HS-27A (cell line): Measurements from ENCODE around the gene RGPD5.
"Not testable (repeated sequence)": the region's sequence is repeated elsewhere in the genome, so short reads cannot be mapped to it uniquely, and the experiment has no call there.

Experiments used
- DNase-seq: peaks from one replicate; pipeline ENCODE4 v3.0.0-alpha.2; 2012; ENCODE audit warnings: low read depth, missing footprints

Gene RGPD5

DNA sequence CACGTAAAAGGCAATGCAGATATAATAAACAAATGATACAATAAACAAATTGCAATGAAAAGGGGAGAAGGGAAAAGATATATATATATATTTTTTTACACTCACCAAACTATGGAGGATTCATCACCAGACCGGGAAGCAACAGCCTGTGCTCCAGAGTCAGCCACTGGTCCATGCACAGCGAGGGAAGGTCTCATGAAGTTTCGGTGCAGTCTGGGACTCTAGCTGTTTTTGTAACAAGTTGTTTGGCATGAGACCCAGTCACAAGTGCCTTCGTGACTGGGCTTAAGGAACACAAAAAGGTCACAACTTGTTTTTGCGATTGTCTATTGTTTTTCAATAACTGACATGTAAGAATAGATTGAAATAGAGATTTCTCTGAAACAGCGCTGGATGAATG, 99.6 kb downstream of the RGPD5 start:
- not testable (repeated sequence) for DNase-seq

DNA sequence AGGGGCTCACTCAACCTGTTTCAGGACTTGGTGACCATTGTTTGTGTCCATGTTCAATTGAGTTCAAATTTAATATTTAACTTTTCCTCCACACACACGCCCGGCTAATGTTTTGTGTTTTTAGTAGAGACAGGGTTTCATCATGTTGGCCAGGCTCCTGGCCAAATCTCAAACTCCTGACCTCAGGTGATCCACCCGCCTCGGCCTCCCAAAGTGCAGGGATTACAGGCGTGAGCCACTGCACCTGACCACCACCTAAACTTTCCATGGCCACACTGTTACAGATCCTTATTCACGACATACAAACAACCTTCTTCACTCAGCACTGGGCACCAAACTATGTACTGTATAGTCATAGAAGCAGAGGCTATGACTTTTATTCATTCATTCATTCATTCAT, 100.0 kb downstream of the RGPD5 start:
- DNase-seq = not testable (repeated sequence)

DNA sequence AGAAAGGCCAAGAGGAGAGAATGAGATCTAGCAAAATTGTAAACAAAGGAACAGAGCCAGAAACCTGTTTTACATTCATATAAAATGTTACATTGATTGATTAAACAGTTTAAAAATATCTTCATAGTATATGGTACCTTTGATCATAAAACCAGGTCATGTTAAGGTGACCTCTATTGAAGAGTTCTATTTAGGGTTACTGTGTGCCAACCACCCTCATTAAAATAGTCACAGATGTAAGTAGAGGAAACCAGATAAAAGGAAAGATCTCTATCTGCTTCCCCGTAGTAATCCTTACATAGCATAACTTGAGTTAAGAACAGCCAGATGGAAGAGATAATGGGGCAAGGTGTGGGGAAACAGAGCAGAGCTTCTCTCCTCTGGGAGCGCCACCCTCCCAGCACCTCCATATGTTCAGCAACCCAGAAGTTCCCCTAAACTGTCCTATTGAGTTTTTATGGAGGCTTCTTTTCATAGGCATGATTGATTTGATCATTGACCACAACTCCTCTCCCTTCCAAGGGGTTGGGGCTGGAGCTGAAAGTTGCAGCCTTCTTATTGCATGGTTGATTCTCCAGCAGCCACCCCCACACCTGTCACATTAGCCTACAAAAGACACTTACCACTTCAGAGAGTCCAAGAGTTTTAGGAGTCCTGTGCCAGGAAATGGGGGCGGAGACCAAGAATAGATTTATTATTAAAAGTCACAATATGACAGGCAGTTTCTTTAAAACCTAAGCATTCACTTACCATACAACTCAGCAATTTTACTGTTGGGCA, 101.2 kb downstream of the RGPD5 start:
- DNase-seq = not testable (repeated sequence)

DNA sequence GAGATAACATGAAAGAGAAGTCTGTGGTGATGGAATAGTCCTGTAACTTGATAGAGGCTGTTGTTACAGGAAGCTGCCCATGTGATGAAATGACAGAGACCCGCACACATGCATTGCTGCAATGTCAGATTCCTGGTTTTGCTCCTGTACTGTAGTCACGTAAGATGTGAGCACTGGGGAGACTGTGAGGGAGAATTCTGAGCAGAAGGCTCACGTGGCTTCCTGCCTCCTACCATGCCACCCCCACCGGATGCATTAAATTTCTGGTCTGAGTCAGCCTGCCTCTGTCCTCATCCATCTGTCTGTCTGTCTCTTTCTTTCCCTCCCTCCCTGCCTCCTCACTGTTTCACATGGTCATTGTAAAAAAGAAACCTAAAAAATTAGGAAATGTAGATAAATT, 102.1 kb downstream of the RGPD5 start:
- DNase-seq = not testable (repeated sequence)

DNA sequence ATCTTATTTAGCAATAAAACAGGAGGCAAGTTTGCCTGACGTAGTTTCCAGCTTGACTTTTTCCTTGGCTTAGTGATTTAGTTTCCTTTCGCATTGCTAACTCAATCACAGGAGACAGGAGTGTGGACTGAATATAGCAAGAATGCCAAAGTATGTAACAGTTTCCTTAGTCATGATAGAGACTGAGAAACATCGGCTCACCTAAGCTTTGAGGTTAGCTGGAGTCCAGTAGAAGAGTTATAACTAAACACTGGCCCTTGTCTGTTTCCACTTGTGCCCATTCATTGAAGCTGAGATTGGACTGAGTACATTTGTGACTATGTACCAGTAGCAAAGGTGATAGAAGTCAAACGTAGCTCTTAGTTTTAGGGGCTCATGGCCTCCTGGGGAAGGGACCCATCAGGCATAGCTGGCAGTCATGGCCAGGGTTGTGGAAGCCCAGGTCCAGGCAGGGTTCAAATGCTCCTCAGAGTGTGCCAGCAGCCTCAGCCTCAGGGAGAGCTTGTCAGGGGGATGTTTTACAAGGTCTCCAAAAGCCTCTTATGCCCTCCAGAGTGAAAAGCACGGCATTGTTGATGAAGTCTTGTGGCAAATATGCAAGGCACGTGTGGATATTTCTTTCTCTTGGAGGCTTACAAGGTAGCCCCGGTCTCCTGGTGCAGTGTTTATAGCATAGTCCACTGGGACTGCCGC, 103.8 kb downstream of the RGPD5 start:
- not testable (repeated sequence) for DNase-seq

DNA sequence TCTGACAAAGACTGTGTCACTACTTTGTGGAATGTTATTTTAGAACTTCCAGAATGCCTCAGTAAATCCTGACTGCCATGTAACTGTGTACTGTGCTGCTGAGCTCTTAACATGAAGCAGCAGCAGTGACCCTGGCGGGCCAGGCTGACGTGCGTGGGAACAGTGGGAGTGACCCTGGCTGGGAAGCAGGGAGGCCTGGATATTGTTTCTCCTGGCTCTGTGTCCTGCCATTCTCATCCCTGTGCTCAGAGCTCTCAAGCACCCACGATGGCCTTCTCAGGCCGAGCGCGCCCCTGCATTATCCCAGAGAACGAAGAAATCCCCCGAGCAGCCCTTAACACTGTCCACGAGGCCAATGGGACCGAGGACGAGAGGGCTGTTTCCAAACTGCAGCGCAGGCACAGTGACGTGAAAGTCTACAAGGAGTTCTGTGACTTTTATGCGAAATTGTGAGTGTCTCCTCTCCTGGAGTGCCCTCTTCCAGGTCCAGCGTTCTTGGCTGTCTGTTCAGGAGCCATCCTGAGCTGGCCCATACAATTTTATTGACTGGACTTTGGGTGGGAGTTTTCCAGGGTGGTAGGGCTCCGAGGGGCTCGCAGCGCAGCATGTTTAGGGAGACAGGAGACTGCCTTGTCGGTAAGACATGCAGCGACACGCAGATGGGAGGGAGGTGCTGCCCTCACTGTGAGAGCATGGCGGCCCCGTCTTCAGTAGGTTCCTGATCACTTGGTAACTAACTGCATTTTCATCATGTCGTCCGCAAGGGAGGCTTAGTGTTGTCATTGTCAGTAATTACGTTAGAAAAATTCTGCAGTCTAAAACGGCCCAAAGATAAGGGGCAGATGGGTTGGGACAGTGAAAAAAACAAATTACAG, 104.6 kb downstream of the RGPD5 start, which contains the start of gene LIMS3:
Gene LIMS3, plus strand, starts transcription at position 227 of the 875 bp plus-strand sequence. Its CDS starts 41 bp downstream, at position 268.
- DNase-seq = not testable (repeated sequence)

DNA sequence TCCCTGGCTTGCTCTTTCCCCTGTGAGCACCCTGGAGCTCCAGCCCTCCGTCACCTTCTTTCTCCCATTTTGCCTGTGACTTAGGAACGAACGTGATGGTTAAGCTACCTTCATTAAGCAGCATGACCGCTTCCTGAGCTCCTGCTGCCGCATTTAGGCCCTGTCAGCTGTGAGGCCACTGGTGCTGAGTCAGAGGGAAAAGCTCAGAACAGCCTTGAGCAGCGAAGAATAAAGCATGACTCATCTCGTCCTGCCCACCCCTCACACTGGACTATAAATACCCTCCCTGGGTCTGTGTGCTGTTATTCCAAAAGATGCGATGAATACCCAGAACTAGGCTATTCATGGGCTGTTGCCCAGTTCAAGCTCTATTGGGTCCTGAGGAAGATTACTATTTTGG, 111.7 kb downstream of the RGPD5 start:
- not testable (repeated sequence) for DNase-seq
